GM21723 (cell line): Measurements from ENCODE around the gene RARS2.

Experiments
- ATAC-seq: cut with Tn5 transposase; IDR thresholded peaks from one replicate; pipeline ENCODE4 v1.9.1; 2021; ENCODE audit warnings: mild to moderate bottlenecking, moderate library complexity; ENCODE audit not compliant: unreplicated experiment

Gene RARS2

GRCh38 chr6:87574237-87574804, 15.5 kb downstream of the RARS2 start:
- ATAC-seq: peak; percentile 46

- no peak for ATAC-seq
Observed at GRCh38 chr6:87573307-87574024, 16.3 kb downstream of the RARS2 start.

- ATAC-seq: no peak
Observed at GRCh38 chr6:87572883-87573282, 16.9 kb downstream of the RARS2 start.

GRCh38 chr6:87572021-87572420, 17.8 kb downstream of the RARS2 start:
- ATAC-seq: no peak

- no peak for ATAC-seq
Observed at GRCh38 chr6:87561017-87561416, 28.8 kb downstream of the RARS2 start.

- ATAC-seq: no peak
Observed at GRCh38 chr6:87558446-87558845, 31.3 kb downstream of the RARS2 start.

- no peak for ATAC-seq
Observed at GRCh38 chr6:87555506-87555905, 34.3 kb downstream of the RARS2 start.

GRCh38 chr6:87553159-87553765, 36.5 kb downstream of the RARS2 start:
- no peak for ATAC-seq

GRCh38 chr6:87551799-87552198, 38.0 kb downstream of the RARS2 start:
- ATAC-seq: no peak

GRCh38 chr6:87544474-87544735, 45.4 kb downstream of the RARS2 start:
- no peak for ATAC-seq

GRCh38 chr6:87543696-87544473, 45.9 kb downstream of the RARS2 start:
- ATAC-seq: no peak

- ATAC-seq: no peak
Observed at GRCh38 chr6:87541744-87542143, 48.0 kb downstream of the RARS2 start.

- no peak for ATAC-seq
Observed at GRCh38 chr6:87541041-87541440, 48.7 kb downstream of the RARS2 start.

GRCh38 chr6:87540539-87540938, 49.2 kb downstream of the RARS2 start:
- ATAC-seq: no peak

- no peak for ATAC-seq
Observed at GRCh38 chr6:87539554-87539953, 50.2 kb downstream of the RARS2 start.

- no peak for ATAC-seq
Observed at GRCh38 chr6:87538510-87539260, 51.1 kb downstream of the RARS2 start.

GRCh38 chr6:87534377-87535047, 55.3 kb downstream of the RARS2 start:
- ATAC-seq: no peak

GRCh38 chr6:87529221-87529620, 60.6 kb downstream of the RARS2 start:
- ATAC-seq: no peak

- ATAC-seq: no peak
Observed at GRCh38 chr6:87522686-87523085, 67.1 kb downstream of the RARS2 start.

GRCh38 chr6:87518453-87518852, 71.3 kb downstream of the RARS2 start:
- ATAC-seq: no peak

- no peak for ATAC-seq
Observed at GRCh38 chr6:87514831-87515230, 75.0 kb downstream of the RARS2 start.
